HG03060 (cell line): ENCODE data around the gene ZAP70.
"Not testable (repeated sequence)": the region's sequence is repeated elsewhere in the genome, so short reads cannot be mapped to it uniquely, and the experiment has no call there.

Source experiments
- ATAC-seq: cut with Tn5 transposase; IDR thresholded peaks from one replicate; pipeline ENCODE4 v1.9.1; 2021; ENCODE audit warnings: low read depth, moderate number of reproducible peaks; ENCODE audit not compliant: unreplicated experiment

ZAP70 gene

GRCh38 chr2:97697252-97698235 is 15.8 kb upstream of the ZAP70 start:
- no peak for ATAC-seq

- no peak for ATAC-seq
Measured at GRCh38 chr2:97698530-97698929, 14.8 kb upstream of the ZAP70 start.

- ATAC-seq, result no peak
Measured at GRCh38 chr2:97699765-97700444, 13.5 kb upstream of the ZAP70 start.

GRCh38 chr2:97701186-97701585 is 12.2 kb upstream of the ZAP70 start:
- no peak for ATAC-seq

GRCh38 chr2:97701851-97702465 is 11.4 kb upstream of the ZAP70 start:
- ATAC-seq, result no peak

GRCh38 chr2:97702731-97703470 is 10.5 kb upstream of the ZAP70 start:
- no peak for ATAC-seq

- no peak for ATAC-seq
Measured at GRCh38 chr2:97703741-97704140, 9.6 kb upstream of the ZAP70 start.

- ATAC-seq, result no peak
Measured at GRCh38 chr2:97704989-97705388, 8.4 kb upstream of the ZAP70 start.

- no peak for ATAC-seq
Measured at GRCh38 chr2:97706112-97706511, 7.3 kb upstream of the ZAP70 start.

GRCh38 chr2:97706708-97707345 is 6.5 kb upstream of the ZAP70 start:
- no peak for ATAC-seq

GRCh38 chr2:97707362-97708047 is 5.9 kb upstream of the ZAP70 start:
- ATAC-seq, result no peak

- ATAC-seq, result no peak
Measured at GRCh38 chr2:97708048-97708380, 5.4 kb upstream of the ZAP70 start.

- ATAC-seq, result no peak
Measured at GRCh38 chr2:97708608-97709007, 4.8 kb upstream of the ZAP70 start.

GRCh38 chr2:97711394-97711711 is 2.0 kb upstream of the ZAP70 start:
- ATAC-seq, result no peak

- ATAC-seq, result not testable (repeated sequence)
Measured at GRCh38 chr2:97712175-97712574, 1.2 kb upstream of the ZAP70 start.

- no peak for ATAC-seq
Measured at GRCh38 chr2:97712693-97713295, 582 bp upstream of the ZAP70 start.

- ATAC-seq, result no peak
Measured at GRCh38 chr2:97714084-97714949, 941 bp downstream of the ZAP70 start.

GRCh38 chr2:97714950-97715652 is 1.7 kb downstream of the ZAP70 start:
- no peak for ATAC-seq
